ENCODE results near the gene DZIP3. TPM values are rescaled to one million over a fixed set of nuclear protein-coding genes. Genes with fewer than 3 reads are reported as not detected.

The DZIP3 gene
- total RNA-seq, 3 donors from 2014 or later, result 2.4 to 2.7 (median 2.6) TPM

Other genes starting within 250 kb of the DZIP3 start
- under 1 TPM in 2 of 3 donors, not detected in 1; 0.03 to 0.08 TPM for gene MYH15, start 79.1 kb upstream of the DZIP3 start, total RNA-seq
- gene CIP2A, start 284 bp upstream of the DZIP3 start, total RNA-seq, result 10 to 100 TPM; 15.4 to 20.3 (median 15.7) TPM
- gene RETNLB, start 167.7 kb downstream of the DZIP3 start, total RNA-seq, result not detected
- gene TRAT1, start 233.1 kb downstream of the DZIP3 start, total RNA-seq, result 10 to 100 TPM in 1 of 3 donors, 1 to 10 TPM in 2; 7.1 to 16.3 (median 9.3) TPM

All from activated T-cell treated with anti-CD3 and anti-CD28 coated beads, Interleukin-2, amount 50 U/mL, for 4 hours (primary cell).